Measurements from ENCODE around the gene CRMP1. TPM values are rescaled to one million over a fixed set of nuclear protein-coding genes. Genes with fewer than 3 reads are reported as not detected.
A peak's percentile ranks its signal among the peaks of the same experiment; 100 is the strongest.

The CRMP1 gene
- total RNA-seq, 1 experiment from 2014 or later, result 87.0 TPM

DNA sequence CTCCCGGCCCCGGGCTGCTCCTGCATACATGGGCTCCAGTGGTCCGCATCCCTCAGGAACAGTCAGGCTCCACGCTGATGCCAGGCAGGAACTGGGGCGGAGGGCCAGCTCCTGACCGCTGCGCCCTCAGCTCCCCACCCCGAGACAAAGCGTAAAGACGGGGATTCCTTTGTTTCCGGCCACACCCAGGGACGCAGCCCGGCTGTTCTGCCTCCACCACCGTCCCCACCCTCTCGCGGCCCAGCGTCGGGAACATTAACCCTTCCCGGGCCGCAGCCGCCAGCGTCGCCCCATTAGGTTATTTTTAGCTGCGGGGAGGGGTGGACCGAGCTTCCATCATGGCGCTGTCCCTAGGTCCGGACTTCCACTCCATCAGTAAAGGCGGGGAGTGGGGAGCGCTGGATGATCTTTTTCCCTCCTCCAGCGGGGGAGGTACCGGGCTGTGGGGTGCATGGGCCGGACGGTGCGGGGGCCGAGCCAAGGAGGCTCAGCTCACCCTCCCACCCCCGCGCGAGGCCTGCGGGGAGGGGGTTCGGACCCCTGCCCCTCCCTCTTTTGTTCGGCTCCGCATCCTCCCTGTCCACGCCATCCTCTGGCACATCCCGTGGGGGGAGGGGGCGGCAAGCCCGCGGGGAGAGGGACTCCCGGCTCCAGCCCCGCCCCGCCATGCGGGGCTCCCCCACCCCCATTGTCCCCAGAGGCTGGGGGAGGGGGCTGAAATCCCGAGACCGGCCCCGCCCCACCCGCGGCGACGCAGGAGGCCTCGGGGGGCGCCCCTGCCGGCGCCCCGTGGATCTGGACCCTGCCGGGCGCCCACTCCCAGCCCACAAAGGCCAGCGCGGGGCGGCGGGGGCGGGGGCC lies 5.3 kb downstream of the CRMP1 start:
- peak; percentile 78 to 81 for DNase-seq
- Histone ChIP-seq H3K4me1 (peaks cover 48% of the 10 kb centered on the region), H3K27ac (peak overlapping the region; percentile 73)

GRCh38 chr4:5887011-5887360 lies 5.9 kb downstream of the CRMP1 start:
- H3K27ac ChIP-seq, result peak overlapping the region; percentile 73

More for the DNA sequence above, 5.3 kb downstream of the CRMP1 start:
- Histone ChIP-seq H3K27me3 (no peaks in the 10 kb centered on the region), H3K9me3 (replicated peaks) (no peaks in the 10 kb centered on the region), H3K4me3 (peak overlapping the region; percentile 93), H3K36me3 (0 out of 2 replicates have a peak, but pooled peaks cover 4% of the 10 kb centered on the region)

GRCh38 chr4:5885733-5886132 lies 7.2 kb downstream of the CRMP1 start:
- Histone ChIP-seq H3K27me3 (no peaks in the 10 kb centered on the region), H3K4me1 (peaks cover 46% of the 10 kb centered on the region), H3K9me3 (replicated peaks) (no peaks in the 10 kb centered on the region), H3K4me3 (no peak overlapping the region), H3K36me3 (0 out of 2 replicates have a peak, but pooled peaks cover 4% of the 10 kb centered on the region), H3K27ac (no peak overlapping the region)
- DNase-seq, result no peak

More at GRCh38 chr4:5887011-5887360, 5.9 kb downstream of the CRMP1 start:
- peak overlapping the region; percentile 93 for H3K4me3 ChIP-seq
- H3K4me1 ChIP-seq, result peaks cover 48% of the 10 kb centered on the region
- DNase-seq, result no peak
- 0 out of 2 replicates have a peak, but pooled peaks cover 4% of the 10 kb centered on the region for H3K36me3 ChIP-seq
- no peaks in the 10 kb centered on the region for H3K27me3 ChIP-seq
- no peaks in the 10 kb centered on the region for H3K9me3 ChIP-seq (replicated peaks)

DNA sequence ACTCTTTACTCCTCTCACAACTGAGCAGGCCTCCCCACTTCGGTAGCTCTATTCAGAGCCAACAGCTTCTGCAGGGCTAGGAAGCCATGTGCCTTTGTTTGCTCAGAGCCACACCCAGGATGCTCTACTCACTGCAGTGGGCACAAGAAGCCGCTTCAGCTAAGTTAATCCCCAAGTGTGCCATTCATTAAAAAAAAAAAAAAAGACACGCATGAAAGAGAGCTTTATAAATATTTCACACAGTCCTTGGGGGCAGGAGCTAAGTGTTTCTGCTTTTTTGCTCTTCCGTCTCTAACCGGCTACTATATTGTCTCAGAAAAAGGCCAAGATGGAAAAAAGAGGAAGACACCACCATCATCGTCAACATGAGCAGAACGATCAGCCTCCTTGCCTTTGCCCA lies 8.1 kb downstream of the CRMP1 start:
- peak overlapping the region; percentile 80 for H3K27ac ChIP-seq
- no peaks in the 10 kb centered on the region for H3K9me3 ChIP-seq (replicated peaks)
- no peak overlapping the region for H3K4me3 ChIP-seq
- DNase-seq, result no peak
- no peaks in the 10 kb centered on the region for H3K27me3 ChIP-seq
- 0 out of 2 replicates have a peak, but pooled peaks cover 4% of the 10 kb centered on the region for H3K36me3 ChIP-seq
- H3K4me1 ChIP-seq, result peaks cover 42% of the 10 kb centered on the region

GRCh38 chr4:5883916-5884315 lies 9.0 kb downstream of the CRMP1 start:
- Histone ChIP-seq H3K4me1 (peaks cover 37% of the 10 kb centered on the region), H3K27ac (peak overlapping the region; percentile 80), H3K9me3 (replicated peaks) (no peaks in the 10 kb centered on the region), H3K36me3 (peaks cover 7% of the 10 kb centered on the region; the same call in 1 of the 2 replicates), H3K4me3 (no peak overlapping the region), H3K27me3 (no peaks in the 10 kb centered on the region)
- peak; percentile 59 to 74 for DNase-seq

GRCh38 chr4:5882947-5883346 lies 9.9 kb downstream of the CRMP1 start:
- Histone ChIP-seq H3K27me3 (no peaks in the 10 kb centered on the region), H3K4me1 (peaks cover 34% of the 10 kb centered on the region), H3K36me3 (peaks cover 7% of the 10 kb centered on the region; the same call in 1 of the 2 replicates), H3K9me3 (replicated peaks) (no peaks in the 10 kb centered on the region), H3K27ac (no peak overlapping the region), H3K4me3 (no peak overlapping the region)
- DNase-seq, result no peak

DNA sequence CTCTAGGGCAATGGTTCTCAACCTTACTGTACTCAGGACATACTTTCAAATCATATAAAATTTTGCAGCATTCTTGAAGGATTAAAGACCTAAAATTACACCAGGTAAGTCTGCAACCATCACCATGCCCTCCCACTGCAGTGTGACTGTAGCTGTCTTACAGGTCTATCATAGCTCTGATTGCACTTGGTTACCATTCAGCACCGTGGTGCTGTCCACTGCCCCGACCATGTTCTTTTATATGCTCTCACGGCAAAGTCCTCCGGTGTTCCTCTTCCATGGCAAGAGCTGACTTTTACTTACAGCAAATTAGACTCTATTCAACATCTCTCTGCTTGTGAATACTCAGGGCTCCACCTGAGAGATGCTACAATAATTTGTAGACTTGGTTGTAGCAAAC lies 11.5 kb downstream of the CRMP1 start:
- DNase-seq, result no peak
- H3K4me3 ChIP-seq, result no peak overlapping the region
- H3K27me3 ChIP-seq, result no peaks in the 10 kb centered on the region
- H3K9me3 ChIP-seq (replicated peaks), result no peaks in the 10 kb centered on the region
- H3K4me1 ChIP-seq, result peaks cover 27% of the 10 kb centered on the region
- H3K36me3 ChIP-seq, result peaks cover 7% of the 10 kb centered on the region; the same call in 1 of the 2 replicates
- H3K27ac ChIP-seq, result no peak overlapping the region

- no peaks in the 10 kb centered on the region for H3K27me3 ChIP-seq
- DNase-seq, result no peak
- H3K9me3 ChIP-seq (replicated peaks), result no peaks in the 10 kb centered on the region
- H3K4me1 ChIP-seq, result peaks cover 4% of the 10 kb centered on the region
- peaks cover 3% of the 10 kb centered on the region; the same call in 1 of the 2 replicates for H3K36me3 ChIP-seq
- no peak overlapping the region for H3K4me3 ChIP-seq
- H3K27ac ChIP-seq, result no peak overlapping the region
Observed at GRCh38 chr4:5878359-5878758, 14.5 kb downstream of the CRMP1 start.

- Histone ChIP-seq H3K4me3 (no peak overlapping the region), H3K36me3 (peaks cover 9% of the 10 kb centered on the region; the same call in 1 of the 2 replicates), H3K27me3 (no peaks in the 10 kb centered on the region), H3K4me1 (peaks cover 2% of the 10 kb centered on the region; the same call in 1 of the 2 replicates), H3K9me3 (replicated peaks) (no peaks in the 10 kb centered on the region), H3K27ac (no peak overlapping the region)
- DNase-seq, result no peak
Observed at GRCh38 chr4:5877392-5877791, 15.5 kb downstream of the CRMP1 start.

GRCh38 chr4:5874811-5875449 lies 18.0 kb downstream of the CRMP1 start:
- DNase-seq, result peak; percentile 54 to 66
- H3K27me3 ChIP-seq, result no peaks in the 10 kb centered on the region
- H3K27ac ChIP-seq, result no peak overlapping the region
- H3K4me1 ChIP-seq, result peaks cover 2% of the 10 kb centered on the region; the same call in 1 of the 2 replicates
- no peaks in the 10 kb centered on the region for H3K9me3 ChIP-seq (replicated peaks)
- H3K36me3 ChIP-seq, result peaks cover 10% of the 10 kb centered on the region; the same call in 1 of the 2 replicates
- H3K4me3 ChIP-seq, result no peak overlapping the region

DNA sequence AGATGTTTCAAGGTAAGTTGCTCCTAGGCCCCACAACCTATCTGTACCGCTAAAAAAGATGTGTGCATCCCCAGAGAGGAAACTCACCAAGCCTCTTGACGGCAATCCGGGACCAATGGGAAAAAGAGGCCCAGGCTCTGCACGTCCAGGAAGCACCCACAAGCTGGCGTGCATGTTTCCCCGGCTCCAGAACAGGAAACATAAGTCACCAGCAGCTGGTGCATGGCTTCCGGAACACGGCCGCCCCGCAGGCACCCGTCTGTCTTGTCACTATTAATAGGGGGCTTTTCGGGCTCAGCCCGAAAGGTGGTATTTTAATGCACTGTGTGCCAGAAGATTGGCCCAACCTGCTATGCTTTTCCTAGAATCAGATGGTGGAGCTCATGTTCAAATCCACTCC lies 22.2 kb downstream of the CRMP1 start:
- no peak overlapping the region for H3K4me3 ChIP-seq
- H3K9me3 ChIP-seq (replicated peaks), result no peaks in the 10 kb centered on the region
- H3K27ac ChIP-seq, result no peak overlapping the region
- no peaks in the 10 kb centered on the region for H3K27me3 ChIP-seq
- H3K4me1 ChIP-seq, result peaks cover 10% of the 10 kb centered on the region; the same call in 1 of the 2 replicates
- H3K36me3 ChIP-seq, result peaks cover 13% of the 10 kb centered on the region
- no peak for DNase-seq

DNA sequence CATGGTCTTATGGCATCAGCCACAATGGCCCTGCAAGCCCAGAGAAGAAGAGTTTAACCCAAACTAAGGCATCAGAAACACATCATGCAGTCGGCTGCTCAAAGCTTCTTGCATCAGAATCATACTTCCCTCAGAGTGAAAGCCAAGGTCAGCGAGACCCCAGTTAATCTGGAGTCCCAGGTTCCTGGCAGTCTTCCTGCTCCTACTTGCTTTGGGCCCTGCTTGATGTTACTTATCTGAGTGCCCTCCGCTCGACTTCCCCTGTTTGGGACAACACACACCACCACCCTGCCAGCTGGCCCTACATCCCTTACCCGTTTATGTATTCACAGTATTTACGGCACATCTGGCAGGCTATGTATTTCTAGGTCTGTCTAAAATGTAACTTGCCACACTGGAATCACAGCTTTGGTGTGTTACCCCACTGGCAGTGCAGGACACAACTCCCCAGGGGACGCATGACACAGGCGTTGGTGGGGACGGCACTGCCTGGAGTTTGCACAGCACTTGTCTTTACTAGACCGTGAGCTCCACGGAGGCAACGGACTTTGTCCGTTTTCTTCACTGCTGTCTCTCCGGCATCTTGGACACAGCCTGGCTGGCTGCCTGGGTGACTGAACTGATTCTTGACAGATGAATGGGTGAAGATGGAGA lies 22.8 kb downstream of the CRMP1 start:
- no peak overlapping the region for H3K4me3 ChIP-seq
- H3K4me1 ChIP-seq, result peaks cover 10% of the 10 kb centered on the region; the same call in 1 of the 2 replicates
- H3K27ac ChIP-seq, result no peak overlapping the region
- H3K36me3 ChIP-seq, result peaks cover 13% of the 10 kb centered on the region
- H3K27me3 ChIP-seq, result no peaks in the 10 kb centered on the region
- DNase-seq, result no peak
- no peaks in the 10 kb centered on the region for H3K9me3 ChIP-seq (replicated peaks)

- H3K27ac ChIP-seq, result no peak overlapping the region
- DNase-seq, result no peak
Observed at GRCh38 chr4:5867866-5868265, 25.0 kb downstream of the CRMP1 start.

DNA sequence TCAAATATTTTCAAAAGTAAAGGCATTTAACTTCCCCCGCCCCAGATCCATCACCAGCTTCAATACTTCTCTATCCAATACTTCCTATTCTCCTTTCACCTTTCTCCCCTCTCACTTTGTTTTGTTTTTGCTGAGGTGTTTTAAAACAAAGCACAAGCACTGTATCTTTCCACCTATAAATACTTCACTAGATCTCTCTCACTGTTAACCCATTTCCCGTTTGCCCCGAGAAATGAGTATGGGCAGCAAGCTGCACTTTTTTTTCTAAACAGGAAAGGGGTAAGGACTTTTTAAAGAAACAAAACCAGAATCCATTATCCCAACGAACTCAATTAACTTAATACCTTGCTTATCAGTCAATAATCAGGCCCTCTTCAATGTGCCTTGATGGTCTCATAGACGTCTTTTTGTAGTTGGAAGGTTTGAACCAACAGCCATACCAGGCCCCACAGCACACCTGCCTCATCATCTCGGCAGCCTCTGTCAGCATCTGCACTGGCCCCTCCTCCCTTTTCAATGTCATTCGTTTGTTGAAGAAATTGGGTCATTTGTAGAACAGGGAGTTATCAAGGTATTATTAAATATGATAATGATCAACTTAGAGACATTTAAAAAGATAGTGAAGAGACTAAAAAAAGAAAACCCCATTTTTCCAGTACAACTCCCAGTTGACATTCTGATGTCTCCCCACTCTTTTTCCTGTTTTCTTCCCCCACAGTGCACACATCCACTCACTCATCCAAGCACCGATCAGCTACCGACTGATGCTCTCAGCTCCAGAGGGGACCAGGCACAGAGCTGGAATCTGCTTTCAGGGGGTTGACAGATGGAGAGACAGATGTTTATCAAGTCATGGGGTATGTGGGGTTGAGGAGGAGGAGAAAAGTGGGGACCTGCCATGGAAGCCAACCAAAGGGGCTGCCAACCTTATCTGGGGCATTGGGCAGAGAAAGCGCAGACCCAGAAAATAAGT lies 25.8 kb downstream of the CRMP1 start:
- DNase-seq, result no peak
- Histone ChIP-seq H3K27ac (no peak overlapping the region), H3K27me3 (no peaks in the 10 kb centered on the region), H3K36me3 (peaks cover 6% of the 10 kb centered on the region), H3K4me3 (no peak overlapping the region), H3K4me1 (peaks cover 24% of the 10 kb centered on the region), H3K9me3 (replicated peaks) (no peaks in the 10 kb centered on the region)

More at GRCh38 chr4:5867866-5868265, 25.0 kb downstream of the CRMP1 start:
- H3K9me3 ChIP-seq (replicated peaks), result no peaks in the 10 kb centered on the region
- peaks cover 12% of the 10 kb centered on the region for H3K36me3 ChIP-seq
- no peak overlapping the region for H3K4me3 ChIP-seq
- no peaks in the 10 kb centered on the region for H3K27me3 ChIP-seq
- H3K4me1 ChIP-seq, result peaks cover 24% of the 10 kb centered on the region
